Neural cell (in vitro differentiated cells): ENCODE data around the gene GLRX. TPM values are rescaled to one million over a fixed set of nuclear protein-coding genes. Genes with fewer than 3 reads are reported as not detected.

Experiments used
- H2AFZ ChIP-seq: fragments of 200-600, 300-800 bp; sonication (generic), shearing (Covaris generic); 2 replicates; pipeline ENCODE4 v1.6.0; 2014; ENCODE audit warnings: low read depth, mild to moderate bottlenecking, antibody characterized with exemption, low read length, moderate library complexity
- H3F3A ChIP-seq: fragments of 200-600 bp; shearing (Covaris generic); 2 replicates; pipeline ENCODE4 v1.6.1; 2016; ENCODE audit warnings: mild to moderate bottlenecking, moderate library complexity, mixed read lengths, antibody characterized with exemption, low read length; ENCODE audit not compliant: insufficient read depth, poor library complexity, severe bottlenecking
- H3K27ac ChIP-seq: fragments of 200-600, 300-800 bp; sonication (generic), shearing (Covaris generic); 2 replicates; pipeline ENCODE4 v1.5.1; 2014; ENCODE audit warnings: mild to moderate bottlenecking, low read length, moderate library complexity
- H3K27me3 ChIP-seq: fragments of 300-800, 200-600 bp; sonication (generic), shearing (Covaris generic); 2 replicates; pipeline ENCODE4 v1.6.0; 2014; ENCODE audit warnings: mild to moderate bottlenecking, low read depth, low read length, moderate library complexity; ENCODE audit not compliant: insufficient read depth
- H3K36me3 ChIP-seq: fragments of 300-800, 200-600 bp; sonication (generic), shearing (Covaris generic); 2 replicates; pipeline ENCODE4 v1.5.1; 2014; ENCODE audit warnings: mild to moderate bottlenecking, antibody characterized with exemption, low read length, moderate library complexity; ENCODE audit not compliant: insufficient read depth
- H3K4me2 ChIP-seq: fragments of 300-800, 200-600 bp; sonication (generic), shearing (Covaris generic); 2 replicates; pipeline ENCODE4 v1.6.0; 2014; ENCODE audit warnings: mild to moderate bottlenecking, low read length
- H3K4me3 ChIP-seq: fragments of 300-800, 200-600 bp; sonication (generic), shearing (Covaris generic); 2 replicates; pipeline ENCODE4 v1.5.1; 2014; ENCODE audit warnings: mild to moderate bottlenecking, low read length, moderate library complexity
- H3K79me2 ChIP-seq: fragments of 200-600 bp; shearing (Covaris generic); replicated peaks from 2 replicates; pipeline ENCODE4 v1.6.0; 2014; ENCODE audit warnings: mild to moderate bottlenecking, low read length, moderate library complexity; ENCODE audit not compliant: insufficient read depth
- H3K9ac ChIP-seq: fragments of 300-800, 200-600 bp; sonication (generic), shearing (Covaris generic); 2 replicates; pipeline ENCODE4 v1.6.1; 2016; ENCODE audit warnings: mild to moderate bottlenecking, low read length, mixed read lengths
- H3K9me2 ChIP-seq: fragments of 200-600 bp; shearing (Covaris generic); 2 replicates; pipeline ENCODE4 v1.6.1; 2016; ENCODE audit warnings: mild to moderate bottlenecking, low read length, mixed read lengths; ENCODE audit not compliant: insufficient read depth
- H3K9me3 ChIP-seq: fragments of 200-600, 300-800 bp; sonication (generic), shearing (Covaris generic); 2 replicates; pipeline ENCODE4 v1.6.1; 2016; ENCODE audit warnings: mild to moderate bottlenecking, mixed run types, low read length, moderate library complexity, mixed read lengths
- H4K20me1 ChIP-seq: fragments of 200-600 bp; shearing (Covaris generic); 2 replicates; pipeline ENCODE4 v1.6.1; 2016; ENCODE audit warnings: mild to moderate bottlenecking, mixed run types; ENCODE audit not compliant: insufficient read depth
- EP300 ChIP-seq: fragments of 450-650 bp; conservative IDR thresholded peaks from 2 replicates; pipeline ENCODE4 v1.6.1; 2014; ENCODE audit warnings: antibody characterized with exemption, mild to moderate bottlenecking, moderate library complexity; ENCODE audit not compliant: poor library complexity, severe bottlenecking
- EZH2 ChIP-seq: fragments of 200-600, 300-800 bp; shearing (Covaris generic), sonication (generic); IDR thresholded peaks from 2 replicates; pipeline ENCODE4 v1.6.1; 2014; ENCODE audit warnings: antibody characterized with exemption, low read length, borderline replicate concordance, mild to moderate bottlenecking; ENCODE audit not compliant: insufficient read depth, poor library complexity, severe bottlenecking
- MXI1 ChIP-seq: fragments of 450-650 bp; conservative IDR thresholded peaks from 2 replicates; pipeline ENCODE4 v1.6.1; 2014; ENCODE audit warnings: antibody characterized with exemption, mild to moderate bottlenecking; ENCODE audit not compliant: poor library complexity, severe bottlenecking
- POLR2AphosphoS5 ChIP-seq: IDR thresholded peaks from 2 replicates; pipeline ENCODE4 v1.6.1; 2012
- RAD21 ChIP-seq: fragments of 450-650 bp; conservative IDR thresholded peaks from 2 replicates; pipeline ENCODE4 v1.6.1; 2014; ENCODE audit warnings: antibody characterized with exemption, mild to moderate bottlenecking, moderate library complexity
- SMC3 ChIP-seq: fragments of 450-650 bp; conservative IDR thresholded peaks from 2 replicates; pipeline ENCODE4 v1.6.1; 2014; ENCODE audit warnings: antibody characterized with exemption, mild to moderate bottlenecking, moderate library complexity; ENCODE audit not compliant: poor library complexity
- TAF1 ChIP-seq: IDR thresholded peaks from 2 replicates; pipeline ENCODE4 v1.6.1; 2012; ENCODE audit warnings: low read depth
- polyA plus RNA-seq: library from polyadenylated mRNA; depleted of rRNA; stranded (reverse); fragments of >200 nt; gene quantifications from 2 replicates; pipeline ENCODE4 v1.2.3, GENCODE V29; 2014
- TF ChIP-seq, protein P1 (sequence below): fragments of 450-650 bp; IDR thresholded peaks from 2 replicates; pipeline ENCODE4 v1.5.1; 2014; ENCODE audit warnings: antibody characterized with exemption, mild to moderate bottlenecking, moderate library complexity; ENCODE audit not compliant: poor library complexity, severe bottlenecking
- TF ChIP-seq, protein P2 (sequence below): IDR thresholded peaks from 2 replicates; pipeline ENCODE4 v1.6.1; 2012; ENCODE audit warnings: borderline replicate concordance

The GLRX gene
- polyA plus RNA-seq, 1 donor from 2014 or later, result 54.0 TPM

DNA sequence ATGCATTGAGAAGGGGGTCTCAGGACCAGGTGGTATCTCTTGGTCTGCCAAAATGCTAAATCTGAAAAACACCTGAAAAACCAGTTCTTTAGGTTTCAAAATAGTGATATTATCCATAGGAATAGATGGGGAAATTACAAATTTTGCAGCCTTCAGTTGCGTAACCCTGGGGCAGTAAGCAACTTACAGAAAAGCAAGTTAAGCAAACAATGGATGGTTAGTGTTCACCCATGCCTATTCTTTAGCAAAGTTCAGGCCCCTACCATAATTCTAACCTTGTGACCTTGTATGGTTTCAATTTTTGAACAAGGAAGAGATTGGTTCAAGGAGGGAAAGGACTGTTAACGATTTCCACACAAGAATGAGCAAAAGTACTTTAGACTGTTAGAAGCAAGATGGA, 24.5 kb downstream of the GLRX start:
- Histone ChIP-seq H3K27ac (no peak overlapping the region), H3F3A (no peaks in the 10 kb centered on the region), H3K79me2 (no peaks in the 10 kb centered on the region), H3K9ac (no peak overlapping the region), H3K4me2 (no peak overlapping the region), H4K20me1 (no peaks in the 10 kb centered on the region), H3K9me2 (no peaks in the 10 kb centered on the region), H3K4me3 (no peak overlapping the region), H3K27me3 (no peaks in the 10 kb centered on the region), H3K36me3 (no peaks in the 10 kb centered on the region), H2AFZ (no peak overlapping the region), H3K9me3 (no peaks in the 10 kb centered on the region)
- TF ChIP-seq SMC3 (no peak), RAD21 (no peak)

DNA sequence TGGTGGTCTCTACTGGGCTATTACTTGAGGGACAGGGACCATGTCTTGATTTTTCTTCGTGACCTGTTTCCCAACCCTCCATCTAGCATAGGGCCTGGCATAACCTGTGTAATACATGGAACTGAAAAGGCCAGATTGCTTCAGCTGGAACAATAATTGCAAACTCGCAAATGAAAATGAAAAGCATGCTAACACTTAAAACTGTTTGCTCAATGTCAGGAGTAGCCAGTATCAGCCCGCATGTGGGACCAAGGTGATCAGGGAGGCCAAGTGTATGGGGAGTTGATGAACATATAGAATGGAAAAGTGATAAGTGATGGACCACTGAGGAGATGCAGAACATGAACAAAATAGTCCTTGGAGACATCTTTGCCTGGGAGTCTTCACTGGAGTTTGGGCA, 25.2 kb downstream of the GLRX start:
- Histone ChIP-seq H4K20me1 (no peaks in the 10 kb centered on the region), H3K4me2 (no peak overlapping the region), H3F3A (no peaks in the 10 kb centered on the region), H3K9me2 (no peaks in the 10 kb centered on the region), H2AFZ (no peak overlapping the region), H3K36me3 (no peaks in the 10 kb centered on the region), H3K9ac (no peak overlapping the region), H3K27me3 (no peaks in the 10 kb centered on the region), H3K79me2 (no peaks in the 10 kb centered on the region), H3K9me3 (no peaks in the 10 kb centered on the region), H3K27ac (no peak overlapping the region), H3K4me3 (no peak overlapping the region)
- TF ChIP-seq MXI1, result no peak
- TF ChIP-seq POLR2AphosphoS5, result no peak
- TF ChIP-seq, protein P1, sequence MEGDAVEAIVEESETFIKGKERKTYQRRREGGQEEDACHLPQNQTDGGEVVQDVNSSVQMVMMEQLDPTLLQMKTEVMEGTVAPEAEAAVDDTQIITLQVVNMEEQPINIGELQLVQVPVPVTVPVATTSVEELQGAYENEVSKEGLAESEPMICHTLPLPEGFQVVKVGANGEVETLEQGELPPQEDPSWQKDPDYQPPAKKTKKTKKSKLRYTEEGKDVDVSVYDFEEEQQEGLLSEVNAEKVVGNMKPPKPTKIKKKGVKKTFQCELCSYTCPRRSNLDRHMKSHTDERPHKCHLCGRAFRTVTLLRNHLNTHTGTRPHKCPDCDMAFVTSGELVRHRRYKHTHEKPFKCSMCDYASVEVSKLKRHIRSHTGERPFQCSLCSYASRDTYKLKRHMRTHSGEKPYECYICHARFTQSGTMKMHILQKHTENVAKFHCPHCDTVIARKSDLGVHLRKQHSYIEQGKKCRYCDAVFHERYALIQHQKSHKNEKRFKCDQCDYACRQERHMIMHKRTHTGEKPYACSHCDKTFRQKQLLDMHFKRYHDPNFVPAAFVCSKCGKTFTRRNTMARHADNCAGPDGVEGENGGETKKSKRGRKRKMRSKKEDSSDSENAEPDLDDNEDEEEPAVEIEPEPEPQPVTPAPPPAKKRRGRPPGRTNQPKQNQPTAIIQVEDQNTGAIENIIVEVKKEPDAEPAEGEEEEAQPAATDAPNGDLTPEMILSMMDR, result no peak
- TF ChIP-seq, protein P2, sequence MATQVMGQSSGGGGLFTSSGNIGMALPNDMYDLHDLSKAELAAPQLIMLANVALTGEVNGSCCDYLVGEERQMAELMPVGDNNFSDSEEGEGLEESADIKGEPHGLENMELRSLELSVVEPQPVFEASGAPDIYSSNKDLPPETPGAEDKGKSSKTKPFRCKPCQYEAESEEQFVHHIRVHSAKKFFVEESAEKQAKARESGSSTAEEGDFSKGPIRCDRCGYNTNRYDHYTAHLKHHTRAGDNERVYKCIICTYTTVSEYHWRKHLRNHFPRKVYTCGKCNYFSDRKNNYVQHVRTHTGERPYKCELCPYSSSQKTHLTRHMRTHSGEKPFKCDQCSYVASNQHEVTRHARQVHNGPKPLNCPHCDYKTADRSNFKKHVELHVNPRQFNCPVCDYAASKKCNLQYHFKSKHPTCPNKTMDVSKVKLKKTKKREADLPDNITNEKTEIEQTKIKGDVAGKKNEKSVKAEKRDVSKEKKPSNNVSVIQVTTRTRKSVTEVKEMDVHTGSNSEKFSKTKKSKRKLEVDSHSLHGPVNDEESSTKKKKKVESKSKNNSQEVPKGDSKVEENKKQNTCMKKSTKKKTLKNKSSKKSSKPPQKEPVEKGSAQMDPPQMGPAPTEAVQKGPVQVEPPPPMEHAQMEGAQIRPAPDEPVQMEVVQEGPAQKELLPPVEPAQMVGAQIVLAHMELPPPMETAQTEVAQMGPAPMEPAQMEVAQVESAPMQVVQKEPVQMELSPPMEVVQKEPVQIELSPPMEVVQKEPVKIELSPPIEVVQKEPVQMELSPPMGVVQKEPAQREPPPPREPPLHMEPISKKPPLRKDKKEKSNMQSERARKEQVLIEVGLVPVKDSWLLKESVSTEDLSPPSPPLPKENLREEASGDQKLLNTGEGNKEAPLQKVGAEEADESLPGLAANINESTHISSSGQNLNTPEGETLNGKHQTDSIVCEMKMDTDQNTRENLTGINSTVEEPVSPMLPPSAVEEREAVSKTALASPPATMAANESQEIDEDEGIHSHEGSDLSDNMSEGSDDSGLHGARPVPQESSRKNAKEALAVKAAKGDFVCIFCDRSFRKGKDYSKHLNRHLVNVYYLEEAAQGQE, result no peak
- no peak for TF ChIP-seq TAF1
- no peak for TF ChIP-seq EZH2
- no peak for TF ChIP-seq RAD21
- TF ChIP-seq EP300, result no peak
- no peak for TF ChIP-seq SMC3

DNA sequence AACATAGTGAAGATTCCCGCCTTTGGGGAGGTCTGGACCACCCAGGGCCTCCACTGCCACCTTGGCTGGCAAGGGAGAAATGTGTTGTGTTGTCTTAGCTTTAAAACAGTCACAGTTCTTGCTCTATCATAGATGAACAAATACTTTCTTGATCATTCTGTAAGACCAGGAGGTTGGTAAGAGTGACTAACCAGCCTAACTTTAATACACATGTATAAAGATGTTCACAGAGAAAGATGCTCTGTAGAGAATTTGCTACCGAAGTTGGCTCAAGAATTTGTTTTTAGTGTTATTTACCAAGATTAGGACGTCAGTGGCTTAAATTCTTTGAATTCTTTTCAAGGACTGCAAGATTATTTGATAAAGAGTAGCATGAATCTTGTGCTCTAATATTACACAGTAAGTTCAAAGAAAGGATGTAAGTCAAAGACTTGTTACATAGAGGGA, 28.4 kb downstream of the GLRX start:
- H3K79me2 ChIP-seq, result no peaks in the 10 kb centered on the region
- H4K20me1 ChIP-seq, result no peaks in the 10 kb centered on the region
- H3K4me3 ChIP-seq, result no peak overlapping the region
- no peak for TF ChIP-seq EP300
- no peak for TF ChIP-seq SMC3
- no peak for TF ChIP-seq RAD21
- TF ChIP-seq, protein P1, result no peak
- no peak for TF ChIP-seq EZH2
- no peak for TF ChIP-seq MXI1
- TF ChIP-seq POLR2AphosphoS5, result no peak
- TF ChIP-seq TAF1, result no peak
- H3K9ac ChIP-seq, result no peak overlapping the region
- no peak overlapping the region for H3K4me2 ChIP-seq
- no peaks in the 10 kb centered on the region for H3K27me3 ChIP-seq
- H2AFZ ChIP-seq, result no peak overlapping the region
- H3K27ac ChIP-seq, result no peak overlapping the region
- H3K9me3 ChIP-seq, result no peaks in the 10 kb centered on the region
- no peaks in the 10 kb centered on the region for H3K9me2 ChIP-seq
- H3F3A ChIP-seq, result no peaks in the 10 kb centered on the region
- H3K36me3 ChIP-seq, result no peaks in the 10 kb centered on the region
